Measurements from ENCODE around the gene DCC. TPM values are rescaled to one million over a fixed set of nuclear protein-coding genes. Genes with fewer than 3 reads are reported as not detected.

DCC gene
- total and polyA plus RNA-seq, 9 of the 15 experiments (the other 6 are each of a cell fraction or from before 2014, with no cell fraction given), result not detected

DNA sequence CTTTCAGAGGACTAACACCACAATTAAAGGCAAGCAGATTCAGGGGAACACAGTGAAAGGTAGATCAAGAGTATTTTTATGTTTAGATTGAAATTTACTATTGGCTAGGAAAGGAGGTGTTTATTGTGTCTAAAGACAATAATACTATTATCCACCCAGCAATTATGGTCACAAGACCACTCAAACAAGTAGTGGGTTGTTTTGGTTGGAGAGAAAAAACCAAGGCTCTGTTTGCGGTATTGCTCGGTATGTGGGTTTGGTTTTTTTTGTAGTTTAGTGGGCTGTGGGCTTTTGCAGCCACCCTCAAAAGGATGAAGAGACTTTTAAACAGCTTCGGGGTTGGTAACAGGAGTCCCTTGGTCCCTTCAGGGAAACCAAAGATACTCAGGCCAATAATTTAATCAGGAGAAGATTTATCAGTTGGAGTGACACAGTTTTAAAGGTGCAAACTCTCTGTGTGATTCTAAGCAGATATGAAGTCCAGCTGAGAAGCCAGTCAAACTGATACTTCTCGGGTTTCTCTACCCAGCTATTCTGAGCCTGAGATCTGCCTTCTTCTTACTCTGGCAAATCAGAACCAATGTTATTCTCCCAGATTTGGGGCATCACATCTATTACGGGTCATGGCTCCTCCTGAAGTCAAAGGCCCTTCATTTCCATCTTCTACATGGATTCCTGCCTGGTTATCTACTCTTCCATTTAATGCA, 55.3 kb downstream of the DCC start:
- intact Hi-C loops (cut with micrococcal nuclease), result no loop called here
- ChIA-PET CTCF (ENCODE audit: low intra/inter-chr PET ratio) (no interaction called here), POLR2A (no interaction called here)
- FAIRE-seq, result no peak
- H3K36me3 ChIP-seq (ENCODE audit: control insufficient read depth, insufficient read depth, low read length), result no peaks in the 10 kb centered on the region
- H2AFZ ChIP-seq (ENCODE audit: low read depth, low read length), result no peak overlapping the region
- H3K79me2 ChIP-seq (ENCODE audit: control insufficient read depth, insufficient read depth, low read length), result no peaks in the 10 kb centered on the region
- no peak overlapping the region for H3K4me2 ChIP-seq (ENCODE audit: insufficient read depth, low read length)
- H4K20me1 ChIP-seq (replicated peaks; ENCODE audit: control insufficient read depth, insufficient read depth, low read length), result no peaks in the 10 kb centered on the region
- H3K4me3 ChIP-seq, result no peak overlapping the region
- TF ChIP-seq PURB (CRISPR knock-in tag; IDR thresholded peaks at IDR 0.05; ENCODE audit: low read depth), result no peak
- no peak for TF ChIP-seq ZNF408 (CRISPR knock-in tag; IDR thresholded peaks at IDR 0.05; ENCODE audit: low read depth)
- no peak for TF ChIP-seq ARID1B (IDR thresholded peaks at IDR 0.05)
- no peak for TF ChIP-seq SETDB1 (IDR thresholded peaks at IDR 0.05; ENCODE audit: low read length)
- no peak for TF ChIP-seq GABPB2 (CRISPR knock-in tag; conservative IDR thresholded peaks at IDR 0.05)
- no peak for TF ChIP-seq ZHX1 (conservative IDR thresholded peaks at IDR 0.05; ENCODE audit: low read length)
- TF ChIP-seq, protein P1, sequence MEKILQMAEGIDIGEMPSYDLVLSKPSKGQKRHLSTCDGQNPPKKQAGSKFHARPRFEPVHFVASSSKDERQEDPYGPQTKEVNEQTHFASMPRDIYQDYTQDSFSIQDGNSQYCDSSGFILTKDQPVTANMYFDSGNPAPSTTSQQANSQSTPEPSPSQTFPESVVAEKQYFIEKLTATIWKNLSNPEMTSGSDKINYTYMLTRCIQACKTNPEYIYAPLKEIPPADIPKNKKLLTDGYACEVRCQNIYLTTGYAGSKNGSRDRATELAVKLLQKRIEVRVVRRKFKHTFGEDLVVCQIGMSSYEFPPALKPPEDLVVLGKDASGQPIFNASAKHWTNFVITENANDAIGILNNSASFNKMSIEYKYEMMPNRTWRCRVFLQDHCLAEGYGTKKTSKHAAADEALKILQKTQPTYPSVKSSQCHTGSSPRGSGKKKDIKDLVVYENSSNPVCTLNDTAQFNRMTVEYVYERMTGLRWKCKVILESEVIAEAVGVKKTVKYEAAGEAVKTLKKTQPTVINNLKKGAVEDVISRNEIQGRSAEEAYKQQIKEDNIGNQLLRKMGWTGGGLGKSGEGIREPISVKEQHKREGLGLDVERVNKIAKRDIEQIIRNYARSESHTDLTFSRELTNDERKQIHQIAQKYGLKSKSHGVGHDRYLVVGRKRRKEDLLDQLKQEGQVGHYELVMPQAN (IDR thresholded peaks at IDR 0.05; ENCODE audit: borderline replicate concordance), result no peak
- no peak for TF ChIP-seq ZNF24 (IDR thresholded peaks at IDR 0.05)
- no peak for TF ChIP-seq CC2D1A (IDR thresholded peaks at IDR 0.05)
- H3K9me3 ChIP-seq (replicated peaks; ENCODE audit: control insufficient read depth, insufficient read depth, low read depth, low read length), result no peaks in the 10 kb centered on the region; the same call in 1 of the 2 replicates
- WGBS (ENCODE audit: insufficient coverage, low coverage, missing lambda C conversion rate), result 0% methylated on average over 5 of the region's 5 CpGs
- BruUV-seq (replicated peaks), result no TSS peak
- in situ Hi-C loops (cut with MboI), result no loop called here
- H3K9me1 ChIP-seq (ENCODE audit: control insufficient read depth, insufficient read depth, low read length), result no peaks in the 10 kb centered on the region
- no peak overlapping the region for H3K9ac ChIP-seq (ENCODE audit: insufficient read depth in 1 of 2, low read depth in 2 of 2, low read length in 2 of 2)
- H3K27ac ChIP-seq (ENCODE audit: extremely low read depth, low read depth, low read length), result no peak overlapping the region
- no peaks in the 10 kb centered on the region for H3K4me1 ChIP-seq (replicated peaks in 1 of 2; ENCODE audit: control insufficient read depth in 2 of 2, insufficient read depth in 2 of 2, low read length in 2 of 2)
- no peak for ATAC-seq
- DNase-seq (ENCODE audit: extremely low read depth in 1 of 4, low spot score in 3 of 4), result no peak
- H3K27me3 ChIP-seq (ENCODE audit: control insufficient read depth in 2 of 2, insufficient read depth in 2 of 2, low read length in 2 of 2), result no peaks in the 10 kb centered on the region

Measured in K562 (cell line).